Natural killer cell treated with Interleukin-12 subunit alpha and Interleukin-12 subunit beta and Interleukin-15 and Interleukin-18, amount 100 ng/mL, for 72 hours (primary cell): ENCODE data around the gene AGXT. TPM values are rescaled to one million over a fixed set of nuclear protein-coding genes. Genes with fewer than 3 reads are reported as not detected.

ENCODE experiments used
- ATAC-seq, 2 donors: fragments of 150-1000 bp; cut with Tn5 transposase in 1 of 2; sonication (Bioruptor Pico), chemical (Tn5 transposase) in 1 of 2; 2 replicates each; pipeline ENCODE4 v1.10.0; 2021
- DNase-seq: peaks from one replicate; pipeline ENCODE4 v3.0.0; 2022; ENCODE audit warnings: low spot score
- H3K27ac Mint-ChIP-seq, 2 donors: 1 replicate in 1 of 2; 2 replicates in 1 of 2; pipeline ENCODE4 v1.8.0; 2022; ENCODE audit warnings: mixed read lengths in 2 of 2, mild to moderate bottlenecking in 1 of 2, moderate library complexity in 1 of 2
- H3K27me3 Mint-ChIP-seq, 2 donors: 1 replicate in 1 of 2; 2 replicates in 1 of 2; pipeline ENCODE4 v1.8.0; 2022; ENCODE audit warnings: mixed read lengths in 2 of 2
- H3K36me3 Mint-ChIP-seq: one replicate; pipeline ENCODE4 v1.8.0; 2022; ENCODE audit warnings: mixed read lengths
- H3K4me1 Mint-ChIP-seq, 2 donors: 1 replicate in 1 of 2; 2 replicates in 1 of 2; pipeline ENCODE4 v1.8.0; 2022; ENCODE audit warnings: low read depth in 2 of 2, mixed read lengths in 2 of 2, mild to moderate bottlenecking in 1 of 2
- H3K4me3 Mint-ChIP-seq: one replicate; pipeline ENCODE4 v1.8.0; 2022; ENCODE audit warnings: mixed read lengths
- H3K9me3 Mint-ChIP-seq: 2 replicates; pipeline ENCODE4 v1.8.0; 2022; ENCODE audit warnings: mixed read lengths
- total RNA-seq, 2 donors: library from RNA; stranded (reverse); gene quantifications; one replicate each; pipeline ENCODE4 v1.2.3, GENCODE V29; 2022

AGXT gene
- total RNA-seq, 2 donors from 2014 or later, result not detected

DNA sequence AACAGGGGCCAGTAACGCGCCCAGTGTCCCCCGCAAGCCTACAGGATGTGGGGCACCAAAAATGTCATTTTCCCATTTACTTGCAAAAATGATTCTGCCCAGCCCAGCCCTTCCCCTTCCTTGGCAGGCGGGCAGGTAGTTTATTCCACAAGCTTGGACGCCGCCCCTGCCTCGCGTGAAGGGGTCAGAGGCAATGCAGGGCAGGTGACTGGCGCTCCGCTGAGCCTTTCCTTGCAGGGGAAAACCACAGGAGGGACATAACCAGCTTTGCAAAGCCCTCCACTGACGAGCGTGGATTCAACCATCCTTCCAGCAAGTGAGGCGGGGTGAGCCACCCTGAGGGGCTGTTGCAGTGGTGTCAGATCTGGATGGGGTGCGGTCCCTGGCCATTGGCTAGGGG is 22.1 kb downstream of the AGXT start:
- H3K9me3 Mint-ChIP-seq, result no peaks in the 10 kb centered on the region
- DNase-seq, result no peak

DNA sequence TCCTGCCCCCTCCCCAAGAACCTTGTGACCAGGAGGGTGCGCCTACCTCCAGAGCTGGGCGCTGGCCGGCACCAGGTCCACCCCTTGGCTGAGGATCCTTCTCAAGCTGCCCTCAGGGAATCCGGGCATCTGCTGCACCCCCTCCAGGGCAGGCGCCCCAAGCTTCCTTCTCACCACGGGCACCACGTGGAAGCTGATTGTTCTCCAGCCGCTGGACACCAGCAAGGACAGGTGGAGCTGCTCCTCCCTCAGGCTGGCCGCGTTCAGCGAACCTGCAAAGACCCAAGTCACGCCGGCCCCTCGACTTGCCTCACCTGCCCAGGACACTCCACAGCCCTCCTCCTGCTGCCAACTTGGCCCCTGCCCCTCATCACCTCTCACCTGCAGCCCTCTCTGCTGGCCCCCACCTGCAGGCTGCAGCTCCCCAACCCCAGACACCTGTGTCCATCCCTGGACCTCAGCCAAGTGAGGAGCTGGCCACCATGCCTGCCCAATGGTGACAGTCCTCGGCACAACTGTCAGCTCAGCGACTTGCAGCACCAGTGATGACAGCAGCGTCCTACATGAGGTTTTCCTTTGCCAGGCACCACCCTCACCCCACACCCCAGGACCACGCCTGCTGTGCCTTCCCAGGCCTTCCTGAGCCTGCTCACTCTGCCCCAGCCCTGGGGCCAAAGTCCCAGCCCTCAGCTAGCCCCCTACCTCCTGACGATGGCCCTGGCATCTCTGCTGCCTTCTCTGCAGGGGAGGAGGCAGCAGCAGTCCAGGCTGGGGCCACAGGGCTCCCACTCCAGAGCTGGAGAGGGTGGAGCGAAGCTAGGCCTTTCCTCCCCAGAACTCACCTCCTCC is 23.1 kb downstream of the AGXT start:
- DNase-seq, result no peak
- no peaks in the 10 kb centered on the region for H3K4me1 Mint-ChIP-seq
- no peak for ATAC-seq
- no peaks in the 10 kb centered on the region for H3K36me3 Mint-ChIP-seq
- H3K27me3 Mint-ChIP-seq, result no peaks in the 10 kb centered on the region
- no peaks in the 10 kb centered on the region for H3K9me3 Mint-ChIP-seq
- no peak overlapping the region for H3K27ac Mint-ChIP-seq
- H3K4me3 Mint-ChIP-seq, result no peak overlapping the region

More for the DNA sequence above, 22.1 kb downstream of the AGXT start:
- ATAC-seq, result no peak
- Mint-ChIP-seq H3K27ac (no peak overlapping the region), H3K36me3 (no peaks in the 10 kb centered on the region), H3K4me1 (no peaks in the 10 kb centered on the region), H3K4me3 (no peak overlapping the region), H3K27me3 (no peaks in the 10 kb centered on the region)

DNA sequence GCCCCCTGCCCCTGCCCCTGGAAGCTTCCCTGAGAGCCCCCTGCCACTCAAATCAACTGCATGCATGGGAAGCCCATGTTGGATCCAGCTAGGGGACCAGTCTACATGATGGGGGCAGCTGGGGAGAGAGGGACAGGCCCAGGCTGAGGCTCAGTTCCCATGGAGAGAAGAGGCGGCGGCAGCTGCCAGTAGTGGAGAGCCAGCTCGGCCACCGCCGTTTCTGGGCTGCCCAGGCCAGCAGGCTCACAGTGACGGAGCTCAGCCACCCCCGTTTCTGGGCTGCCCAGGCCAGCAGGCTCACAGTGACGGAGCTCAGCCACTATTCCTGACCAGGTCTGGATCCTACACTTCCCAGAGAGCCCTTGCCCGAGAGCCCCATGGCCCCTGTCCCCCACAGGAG is 23.7 kb downstream of the AGXT start:
- H3K4me1 Mint-ChIP-seq, result no peaks in the 10 kb centered on the region
- ATAC-seq (no peak), DNase-seq (no peak)
- H3K9me3 Mint-ChIP-seq, result no peaks in the 10 kb centered on the region
- H3K27ac Mint-ChIP-seq, result no peak overlapping the region
- no peaks in the 10 kb centered on the region for H3K27me3 Mint-ChIP-seq
- H3K36me3 Mint-ChIP-seq, result no peaks in the 10 kb centered on the region
- no peak overlapping the region for H3K4me3 Mint-ChIP-seq

DNA sequence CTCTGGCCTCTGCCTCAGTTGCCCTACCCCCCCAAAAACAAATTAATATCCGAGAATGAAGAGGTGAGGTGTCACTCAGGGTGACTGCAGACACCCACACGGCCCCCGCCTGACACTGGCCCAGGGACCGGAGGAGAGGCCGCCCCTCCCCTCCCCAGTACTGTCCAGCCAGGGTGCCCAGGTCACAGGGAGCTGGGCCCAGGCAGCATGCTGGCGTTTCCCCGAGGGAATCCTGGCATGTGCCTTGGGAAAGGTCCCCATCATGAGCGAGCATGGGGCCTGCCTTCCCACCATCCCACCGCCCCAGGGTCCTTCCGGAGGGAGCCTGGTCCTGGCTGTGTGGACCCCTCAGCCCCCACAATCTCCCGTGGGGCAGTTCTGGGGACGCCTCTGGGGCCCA is 24.3 kb downstream of the AGXT start:
- Mint-ChIP-seq H3K4me3 (no peak overlapping the region), H3K36me3 (no peaks in the 10 kb centered on the region), H3K27ac (no peak overlapping the region), H3K9me3 (no peaks in the 10 kb centered on the region), H3K4me1 (no peaks in the 10 kb centered on the region), H3K27me3 (no peaks in the 10 kb centered on the region)
- DNase-seq, result no peak
- no peak for ATAC-seq

DNA sequence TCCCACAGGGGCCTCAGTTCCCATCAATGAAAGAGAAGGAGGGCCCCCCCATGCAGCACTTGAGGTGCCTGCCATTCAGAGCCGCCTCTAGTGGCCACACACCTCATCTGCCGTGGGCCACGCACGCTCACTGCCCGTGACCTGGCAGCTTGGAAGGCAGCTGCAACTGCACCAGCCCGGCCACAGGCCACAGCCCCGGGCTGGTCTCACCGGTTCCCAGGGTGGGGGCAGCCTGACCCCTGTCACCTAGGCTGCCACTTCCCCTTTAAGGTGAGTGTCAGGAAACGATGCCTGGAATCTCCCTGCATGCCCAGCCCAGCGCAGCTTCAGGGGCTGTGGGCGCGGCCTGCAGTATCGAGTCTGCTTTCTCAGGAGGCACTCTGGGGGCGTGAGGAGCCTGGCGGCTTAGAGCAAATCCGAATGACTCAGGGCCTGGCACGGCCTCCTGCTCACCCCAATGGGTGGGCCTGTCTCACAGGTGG is 24.8 kb downstream of the AGXT start:
- no peaks in the 10 kb centered on the region for H3K36me3 Mint-ChIP-seq
- no peak overlapping the region for H3K4me3 Mint-ChIP-seq
- H3K27me3 Mint-ChIP-seq, result no peaks in the 10 kb centered on the region
- no peak for ATAC-seq
- no peaks in the 10 kb centered on the region for H3K4me1 Mint-ChIP-seq
- DNase-seq, result no peak
- no peaks in the 10 kb centered on the region for H3K9me3 Mint-ChIP-seq
- no peak overlapping the region for H3K27ac Mint-ChIP-seq

DNA sequence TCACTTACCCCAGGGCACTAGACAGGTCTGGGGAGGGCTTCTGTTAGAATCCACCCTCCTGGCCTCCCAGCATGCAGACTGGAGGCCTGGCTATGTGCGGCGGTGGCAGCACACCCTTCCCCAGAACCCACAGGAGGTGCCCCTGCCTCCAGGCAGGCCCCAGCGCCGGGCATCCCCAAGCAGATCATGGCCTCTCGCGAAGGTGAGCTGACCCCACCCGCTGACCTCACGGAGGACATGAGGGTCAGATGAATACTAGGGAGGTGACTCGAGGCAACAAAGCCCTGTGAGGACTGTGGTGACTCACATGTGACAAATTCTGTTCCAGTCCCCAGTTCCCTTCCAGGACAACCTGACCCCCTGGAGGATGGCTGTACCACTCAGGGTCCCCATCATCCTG is 25.4 kb downstream of the AGXT start:
- DNase-seq (no peak), ATAC-seq (no peak)
- Mint-ChIP-seq H3K27ac (no peak overlapping the region), H3K9me3 (no peaks in the 10 kb centered on the region), H3K4me3 (no peak overlapping the region), H3K27me3 (no peaks in the 10 kb centered on the region), H3K36me3 (no peaks in the 10 kb centered on the region), H3K4me1 (no peaks in the 10 kb centered on the region)

DNA sequence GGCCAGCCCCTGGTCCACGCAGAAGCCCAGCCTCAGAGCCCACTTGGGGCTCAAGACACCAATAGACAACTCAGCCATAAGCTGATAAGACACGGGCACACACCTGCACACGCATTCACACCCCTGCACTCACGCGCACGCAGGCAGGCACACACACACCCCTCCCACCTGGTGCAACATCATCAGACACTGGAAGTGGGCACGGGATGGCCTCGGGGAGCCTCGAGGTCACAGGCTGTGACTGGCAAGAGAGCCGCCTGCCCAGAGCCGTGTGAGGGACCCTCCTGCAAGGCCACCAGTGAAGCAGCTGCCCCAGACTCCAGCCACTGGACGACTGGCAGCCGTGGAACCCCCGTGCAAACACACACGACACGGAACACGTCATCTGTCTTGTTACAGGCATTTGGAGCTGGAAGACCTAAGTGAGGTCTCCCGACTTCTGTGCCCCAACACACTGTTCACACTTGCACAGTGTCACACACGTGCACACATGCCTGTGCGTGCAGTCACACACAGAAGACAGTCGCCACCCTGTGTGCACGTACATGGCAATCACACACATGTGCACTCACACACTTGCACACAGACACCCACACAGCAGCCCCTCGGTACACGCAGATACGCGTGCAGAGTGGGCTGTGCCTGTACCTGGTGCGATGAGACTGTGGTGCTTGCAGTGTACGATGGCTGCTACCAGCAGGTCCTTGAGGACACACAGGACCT is 26.4 kb downstream of the AGXT start:
- DNase-seq, result no peak
- no peak overlapping the region for H3K27ac Mint-ChIP-seq
- H3K9me3 Mint-ChIP-seq, result no peaks in the 10 kb centered on the region
- no peaks in the 10 kb centered on the region for H3K4me1 Mint-ChIP-seq
- no peaks in the 10 kb centered on the region for H3K27me3 Mint-ChIP-seq
- no peak for ATAC-seq
- no peak overlapping the region for H3K4me3 Mint-ChIP-seq
- H3K36me3 Mint-ChIP-seq, result no peaks in the 10 kb centered on the region

DNA sequence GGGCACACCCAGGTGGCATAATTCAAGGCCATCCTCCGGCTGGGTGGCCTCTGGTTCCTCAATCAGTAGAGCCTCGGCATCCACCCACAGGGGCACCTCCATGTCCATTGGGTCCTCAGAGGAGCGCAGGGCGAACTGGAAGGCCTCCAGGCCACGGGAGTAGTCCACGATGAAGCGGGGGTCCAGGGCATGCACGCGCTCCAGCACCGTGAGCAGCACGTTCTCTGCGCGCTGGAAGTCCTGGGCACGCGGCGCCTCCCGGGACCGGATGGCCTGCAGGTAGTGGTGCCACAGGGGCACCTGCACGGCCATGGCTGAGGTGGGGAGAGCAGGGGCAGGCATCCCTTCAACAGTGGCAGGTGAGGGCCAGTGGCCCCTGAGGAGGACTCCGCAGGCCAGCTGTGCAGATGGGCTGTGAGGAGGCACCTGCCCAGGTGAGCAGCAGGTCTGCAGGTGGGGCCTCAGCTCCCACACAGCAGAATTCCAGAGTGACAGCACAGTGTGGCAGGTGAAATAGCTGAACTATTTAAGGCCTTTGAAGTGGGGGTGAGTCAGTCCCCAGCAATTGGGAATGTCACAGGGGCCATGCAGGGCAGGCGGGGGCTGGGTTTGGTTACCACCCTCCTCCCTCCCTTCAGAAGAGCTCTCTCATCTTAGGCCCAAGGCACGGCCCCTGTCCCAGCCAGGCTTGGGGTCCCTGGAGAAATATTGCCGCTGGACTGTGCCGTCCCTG is 27.2 kb downstream of the AGXT start, which contains the start of gene MAB21L4:
MAB21L4 (minus strand) TSS at position 501 of the 733 bp plus-strand sequence; CDS start at position 342, 159 bp downstream.
- H3K27me3 Mint-ChIP-seq, result no peaks in the 10 kb centered on the region
- no peaks in the 10 kb centered on the region for H3K9me3 Mint-ChIP-seq
- H3K27ac Mint-ChIP-seq, result no peak within 1 kb of the TSS
- ATAC-seq, result no peak
- DNase-seq, result no peak
- no peaks in the 10 kb centered on the region for H3K36me3 Mint-ChIP-seq
- no peak within 1 kb of the TSS for H3K4me3 Mint-ChIP-seq
- H3K4me1 Mint-ChIP-seq, result no peaks in the 10 kb centered on the region

DNA sequence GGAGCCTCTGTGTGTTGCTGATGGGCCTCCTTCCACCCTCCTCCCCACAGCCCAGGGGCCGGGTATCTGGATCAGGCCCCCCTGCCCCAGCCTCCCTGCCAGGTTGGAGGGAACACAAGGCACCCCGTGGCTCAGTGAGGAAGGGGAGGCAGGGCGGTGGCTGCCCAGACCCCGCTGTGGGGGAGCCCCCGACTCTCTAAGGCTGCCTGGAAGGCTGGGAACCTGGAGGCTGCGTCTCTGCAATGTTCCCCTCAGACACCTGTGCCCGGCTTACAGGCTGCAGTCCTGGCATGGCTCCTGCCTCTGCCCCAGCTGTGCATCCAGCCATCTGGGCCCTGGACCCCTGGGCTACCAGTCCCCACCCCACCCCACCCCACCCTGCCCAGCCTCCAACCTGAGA is 27.8 kb downstream of the AGXT start:
- Mint-ChIP-seq H3K27me3 (no peaks in the 10 kb centered on the region), H3K4me3 (no peak overlapping the region), H3K4me1 (no peaks in the 10 kb centered on the region), H3K9me3 (no peaks in the 10 kb centered on the region), H3K27ac (no peak overlapping the region), H3K36me3 (no peaks in the 10 kb centered on the region)
- no peak for DNase-seq
- ATAC-seq, result no peak

DNA sequence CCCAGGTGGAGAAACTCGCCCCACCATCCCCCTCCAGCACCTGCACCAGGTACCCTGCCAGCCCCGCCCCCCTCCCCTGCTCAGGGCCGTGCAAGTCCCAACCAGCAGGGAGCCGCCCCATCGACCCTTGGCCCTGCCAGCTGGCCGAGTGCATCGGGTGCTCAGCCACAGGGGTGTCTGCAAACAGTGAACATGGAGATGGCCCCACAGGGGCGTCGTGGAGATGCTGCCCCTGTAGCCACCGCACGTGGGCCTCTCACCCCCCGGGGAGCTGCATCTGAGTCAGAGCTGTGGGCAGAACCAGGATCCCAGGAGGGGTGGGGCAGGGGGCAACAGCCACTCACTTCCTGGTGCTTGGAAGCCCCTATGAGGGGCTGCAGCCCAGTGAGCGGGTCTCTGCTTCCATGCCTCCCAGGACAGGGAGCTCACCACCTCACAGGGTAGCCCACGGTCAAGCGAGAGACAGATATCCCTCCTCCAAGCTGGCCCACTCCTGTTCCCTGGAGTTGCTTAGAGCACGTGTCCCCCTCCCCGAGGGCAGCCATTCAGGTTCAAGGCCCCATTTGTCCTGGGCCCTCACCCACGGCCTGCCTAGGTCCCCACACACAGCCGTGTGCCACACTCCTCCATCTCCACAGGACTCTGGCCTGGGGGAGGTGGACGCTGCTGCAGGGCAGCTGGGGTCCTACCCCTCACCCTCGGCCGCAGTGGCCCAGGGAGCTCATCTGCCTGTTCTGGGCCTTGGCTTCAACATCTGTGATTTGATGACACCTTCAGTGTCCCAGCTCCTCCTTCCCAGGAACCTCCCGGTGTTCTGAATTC is 28.5 kb downstream of the AGXT start:
- Mint-ChIP-seq H3K27me3 (no peaks in the 10 kb centered on the region), H3K4me1 (no peaks in the 10 kb centered on the region)

DNA sequence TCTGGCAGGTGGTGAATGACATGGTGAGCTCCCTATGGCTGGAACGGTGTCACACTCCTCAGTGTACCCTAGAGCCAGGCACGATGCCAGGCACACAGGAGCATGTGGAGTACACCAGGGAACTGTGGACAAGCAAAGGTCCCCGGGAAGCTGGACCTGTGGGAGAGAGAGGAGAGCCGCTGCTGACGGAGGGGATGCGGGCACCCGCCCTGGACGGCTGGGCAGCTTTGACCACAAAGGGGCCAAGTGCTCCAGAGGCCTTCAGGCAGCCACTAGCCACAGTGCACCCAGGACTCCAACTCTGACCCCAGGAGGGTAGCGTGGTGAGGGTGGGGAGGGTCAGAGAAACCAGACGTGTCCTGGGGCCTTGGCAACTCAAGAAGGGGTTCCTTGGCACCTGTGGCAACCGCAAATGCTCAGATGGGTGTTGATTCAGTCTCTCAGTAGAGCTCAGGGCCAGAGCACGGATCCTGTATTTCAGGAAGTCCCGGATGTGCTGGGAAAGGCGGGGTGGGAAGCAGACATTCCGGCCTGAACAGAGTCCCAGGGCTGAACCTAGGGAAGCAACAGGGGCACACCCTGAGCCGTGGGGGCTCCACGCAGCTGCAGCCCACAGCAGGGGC is 29.6 kb downstream of the AGXT start:
- no peak for ATAC-seq
- no peaks in the 10 kb centered on the region for H3K4me1 Mint-ChIP-seq
- no peak for DNase-seq
- H3K27me3 Mint-ChIP-seq, result no peaks in the 10 kb centered on the region
- H3K4me3 Mint-ChIP-seq, result no peak overlapping the region
- H3K9me3 Mint-ChIP-seq, result no peaks in the 10 kb centered on the region
- no peak overlapping the region for H3K27ac Mint-ChIP-seq
- no peaks in the 10 kb centered on the region for H3K36me3 Mint-ChIP-seq

More for the DNA sequence above, 28.5 kb downstream of the AGXT start:
- Mint-ChIP-seq H3K36me3 (no peaks in the 10 kb centered on the region), H3K27ac (no peak overlapping the region), H3K9me3 (no peaks in the 10 kb centered on the region), H3K4me3 (no peak overlapping the region)
- ATAC-seq, result no peak
- no peak for DNase-seq

DNA sequence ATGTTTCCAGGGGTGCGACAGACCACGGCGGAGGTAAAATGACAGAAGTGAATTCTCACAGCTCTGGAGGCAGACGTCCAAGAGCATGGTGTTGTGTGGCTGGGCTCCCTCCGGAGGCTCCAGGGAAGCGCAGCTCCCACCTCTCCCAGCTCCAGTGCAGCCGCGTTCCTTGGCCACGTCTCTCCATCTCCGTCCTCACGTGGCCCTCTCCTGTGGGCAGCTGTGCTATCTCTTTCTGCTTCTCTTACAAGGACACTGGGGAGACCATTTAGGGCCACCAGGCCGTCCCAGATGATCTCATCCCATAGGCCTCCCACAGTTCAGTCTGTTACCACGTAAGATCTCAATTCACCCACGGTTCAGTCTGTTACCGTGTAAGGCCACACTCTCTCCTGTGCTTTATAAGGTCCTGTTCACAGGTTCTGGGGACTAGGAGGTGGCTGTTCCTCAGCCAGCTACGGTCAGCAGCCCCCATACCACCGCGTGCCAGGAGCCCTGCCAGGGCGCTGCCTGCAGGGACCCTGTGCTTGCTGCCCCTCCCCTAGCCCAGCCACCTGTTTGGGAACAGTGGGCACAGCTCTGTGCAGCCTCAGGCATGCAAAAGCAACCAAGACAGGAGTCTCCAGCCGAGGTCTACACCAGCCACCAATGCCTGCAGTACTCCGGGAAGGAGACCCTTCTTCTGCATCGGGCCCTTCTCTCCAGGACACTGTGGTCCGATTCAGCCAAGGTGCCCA is 30.3 kb downstream of the AGXT start:
- H3K9me3 Mint-ChIP-seq, result no peaks in the 10 kb centered on the region
- H3K4me3 Mint-ChIP-seq, result no peak overlapping the region
- no peaks in the 10 kb centered on the region for H3K27me3 Mint-ChIP-seq
- no peak for ATAC-seq
- H3K36me3 Mint-ChIP-seq, result no peaks in the 10 kb centered on the region
- no peak for DNase-seq
- H3K27ac Mint-ChIP-seq, result no peak overlapping the region
- no peaks in the 10 kb centered on the region for H3K4me1 Mint-ChIP-seq
